Ovary (tissue), 9 donors: ENCODE data around the gene DCP1B. TPM values are rescaled to one million over a fixed set of nuclear protein-coding genes. Genes with fewer than 3 reads are reported as not detected.

ENCODE experiments used
- DNase-seq, 5 donors: peaks; one replicate each; pipeline ENCODE4 v3.0.0-alpha.2; 2019 to 2020
- H3K27ac ChIP-seq, 2 donors: fragments of 200-600 bp; one replicate each; pipeline versions ENCODE4 v1.5.1 to v1.8.0; 2019 to 2022
- H3K27me3 ChIP-seq: fragments of 200-600 bp; one replicate; pipeline ENCODE4 v1.8.0; 2022
- H3K36me3 ChIP-seq: fragments of 200-600 bp; sonication (generic); one replicate; pipeline ENCODE4 v1.5.1; 2019
- H3K4me1 ChIP-seq: one replicate; pipeline ENCODE4 v1.8.1; 2013; ENCODE audit warnings: mild to moderate bottlenecking, moderate library complexity; ENCODE audit not compliant: insufficient read depth
- H3K4me3 ChIP-seq: fragments of 200-600 bp; sonication (generic); one replicate; pipeline ENCODE4 v1.5.1; 2017
- H3K9me3 ChIP-seq, 2 donors: fragments of 200-600 bp in 1 of 2; sonication (generic) in 1 of 2; one replicate each; pipeline versions ENCODE4 v1.5.1 to v1.8.1; 2013 to 2019; ENCODE audit warnings: mild to moderate bottlenecking in 1 of 2, moderate library complexity in 1 of 2
- EP300 ChIP-seq: sonication (generic); formaldehyde crosslinking; IDR thresholded peaks from one replicate; pipeline ENCODE4 v1.6.1; 2017; ENCODE audit warnings: antibody characterized with exemption
- POLR2A ChIP-seq: fragments of 450-650 bp; IDR thresholded peaks from one replicate; pipeline ENCODE4 v1.6.1; 2017; ENCODE audit warnings: antibody characterized with exemption, mild to moderate bottlenecking, moderate library complexity
- WGBS, 3 donors: extraction: QIAGEN DNeasy Blood & Tissue Kit in 1 of 3; methylation state at CpG; one replicate each; pipeline versions ENCODE4 v1.1.5 to v1.1.7; 2013 to 2017; 5-methylcytosine and 5-hydroxymethylcytosine counted together
- intact Hi-C, 4 donors: fragments of 100-400 bp; cut with DNase I; formaldehyde crosslinking; loops; one replicate each; pipeline versions ENCODE4 v1.11.0 to v1.15.1; 2022 to 2023
- polyA plus RNA-seq, 2 donors: library from polyadenylated mRNA; stranded (reverse); fragments of 200-250 nt in 1 of 2; fragments of 350-450 nt in 1 of 2; fragmentation: Illumina TruSeq in 1 of 2; extraction: RNeasy Lipid Tissue Mini Kit (QIAGEN cat#74804) in 1 of 2; gene quantifications; one replicate each; pipeline ENCODE4 v1.2.3, GENCODE V29; 2013 to 2014
- total RNA-seq, 7 donors: library from RNA; depleted of rRNA in 2 of 7; stranded (reverse); fragments of >200 nt in 2 of 7; fragmentation: NEBNext Ultra II Directional in 3 of 7; extraction: Animal tissue kit (Norgen Biotek cat#: 25700) in 3 of 7; gene quantifications; one replicate each; pipeline versions ENCODE4 v1.1.0 to v1.2.4, GENCODE V29; 2016 to 2023
- TF ChIP-seq, protein P1 (sequence below), 3 donors: fragments of 450-650 bp in 2 of 3; fragments of 200-600 bp in 1 of 3; IDR thresholded peaks; one replicate each; pipeline versions ENCODE4 v1.5.1 to v1.8.0; 2016 to 2022; ENCODE audit warnings: antibody characterized with exemption in 3 of 3, mild to moderate bottlenecking in 1 of 3
- donor health status: DM: no; HTN: no; CAD: no; lungs with moderate emphysema.
- donor health status: DM: no; HTN: no; CAD: no.
- donor health status: Bipolar disorder and iron deficiency.
- donor health status: DM: yes; HTN: yes; CAD: no.
- donor health status: DM: no; HTN: no; CAD: no.
- donor health status: DM: yes; HTN: yes; CAD: no.

The DCP1B gene
- total and polyA plus RNA-seq, 9 donors = 13.5 to 22.9 (median 17.2) TPM

DNA sequence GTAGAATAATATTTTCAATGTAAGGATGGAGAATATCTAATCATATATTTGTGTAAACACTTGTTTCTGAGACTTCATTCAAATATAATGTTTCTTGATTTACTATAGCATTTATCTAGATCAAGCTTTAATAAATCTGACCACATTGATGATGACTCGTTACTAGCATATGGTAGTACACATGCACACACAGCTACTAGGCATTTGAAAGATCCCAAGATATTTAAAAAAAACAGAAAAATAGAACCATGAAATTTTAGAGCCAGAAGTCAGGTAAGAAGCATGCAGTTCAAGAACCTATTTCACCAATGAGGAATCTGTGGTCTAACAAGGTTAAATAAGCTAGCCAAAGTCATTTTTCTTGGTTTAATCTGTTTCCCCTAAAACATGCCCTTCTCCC is 32.0 kb downstream of the DCP1B start:
- DNase-seq = no peak
- 83 to 93% (median 91%) methylated on average over 1 of the region's 1 CpG for WGBS, 3 donors
- peaks cover 2% of the 10 kb centered on the region for H3K4me1 ChIP-seq
- no peak overlapping the region for H3K4me3 ChIP-seq
- peak overlapping the region in 1 of 2 donors; percentile 13 for H3K27ac ChIP-seq
- intact Hi-C loops = no loop called here
- H3K27me3 ChIP-seq = no peaks in the 10 kb centered on the region
- no peak for TF ChIP-seq EP300
- TF ChIP-seq, protein P1, sequence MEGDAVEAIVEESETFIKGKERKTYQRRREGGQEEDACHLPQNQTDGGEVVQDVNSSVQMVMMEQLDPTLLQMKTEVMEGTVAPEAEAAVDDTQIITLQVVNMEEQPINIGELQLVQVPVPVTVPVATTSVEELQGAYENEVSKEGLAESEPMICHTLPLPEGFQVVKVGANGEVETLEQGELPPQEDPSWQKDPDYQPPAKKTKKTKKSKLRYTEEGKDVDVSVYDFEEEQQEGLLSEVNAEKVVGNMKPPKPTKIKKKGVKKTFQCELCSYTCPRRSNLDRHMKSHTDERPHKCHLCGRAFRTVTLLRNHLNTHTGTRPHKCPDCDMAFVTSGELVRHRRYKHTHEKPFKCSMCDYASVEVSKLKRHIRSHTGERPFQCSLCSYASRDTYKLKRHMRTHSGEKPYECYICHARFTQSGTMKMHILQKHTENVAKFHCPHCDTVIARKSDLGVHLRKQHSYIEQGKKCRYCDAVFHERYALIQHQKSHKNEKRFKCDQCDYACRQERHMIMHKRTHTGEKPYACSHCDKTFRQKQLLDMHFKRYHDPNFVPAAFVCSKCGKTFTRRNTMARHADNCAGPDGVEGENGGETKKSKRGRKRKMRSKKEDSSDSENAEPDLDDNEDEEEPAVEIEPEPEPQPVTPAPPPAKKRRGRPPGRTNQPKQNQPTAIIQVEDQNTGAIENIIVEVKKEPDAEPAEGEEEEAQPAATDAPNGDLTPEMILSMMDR (IDR thresholded peaks at IDR 0.05) = no peak
- TF ChIP-seq POLR2A = no peak
- H3K9me3 ChIP-seq = no peaks in the 10 kb centered on the region
- no peaks in the 10 kb centered on the region for H3K36me3 ChIP-seq

DNA sequence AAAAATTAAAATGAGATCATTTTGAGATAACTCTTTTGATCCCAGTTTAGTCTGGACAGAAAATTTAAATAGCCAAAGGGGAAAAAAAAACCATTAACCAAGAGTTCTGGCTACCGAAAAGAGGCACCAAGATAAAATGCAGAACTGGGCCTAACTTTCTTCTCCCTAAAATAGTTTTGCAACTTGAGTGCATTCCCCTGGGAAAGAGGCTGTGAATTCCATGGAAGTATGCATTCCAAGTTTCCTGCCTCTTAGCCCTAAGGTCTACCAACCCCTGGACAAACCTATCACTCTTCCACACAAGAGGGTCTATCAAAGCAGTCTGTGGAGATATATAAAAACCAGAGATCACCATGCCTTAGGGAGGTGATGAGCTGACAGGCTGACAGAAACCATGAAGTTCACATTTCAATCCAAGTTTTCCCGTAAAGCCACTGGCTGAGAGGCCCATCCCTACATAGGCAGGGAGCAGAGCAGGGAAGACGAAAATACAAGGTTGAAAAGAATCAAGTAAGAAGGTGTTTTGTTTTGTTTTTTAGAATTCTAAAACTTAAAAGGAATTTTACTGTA is 33.8 kb downstream of the DCP1B start:
- intact Hi-C loops = no loop called here
- H3K4me1 ChIP-seq = peaks cover 2% of the 10 kb centered on the region
- no peak for TF ChIP-seq POLR2A
- TF ChIP-seq EP300 = no peak
- TF ChIP-seq, protein P1 (IDR thresholded peaks at IDR 0.05) = no peak
- H3K36me3 ChIP-seq = no peaks in the 10 kb centered on the region
- no peak overlapping the region for H3K27ac ChIP-seq
- DNase-seq = no peak
- WGBS, 3 donors = 65 to 90% (median 83%) methylated on average over 3 of the region's 3 CpGs
- H3K9me3 ChIP-seq = no peaks in the 10 kb centered on the region
- no peak overlapping the region for H3K4me3 ChIP-seq
- no peaks in the 10 kb centered on the region for H3K27me3 ChIP-seq

DNA sequence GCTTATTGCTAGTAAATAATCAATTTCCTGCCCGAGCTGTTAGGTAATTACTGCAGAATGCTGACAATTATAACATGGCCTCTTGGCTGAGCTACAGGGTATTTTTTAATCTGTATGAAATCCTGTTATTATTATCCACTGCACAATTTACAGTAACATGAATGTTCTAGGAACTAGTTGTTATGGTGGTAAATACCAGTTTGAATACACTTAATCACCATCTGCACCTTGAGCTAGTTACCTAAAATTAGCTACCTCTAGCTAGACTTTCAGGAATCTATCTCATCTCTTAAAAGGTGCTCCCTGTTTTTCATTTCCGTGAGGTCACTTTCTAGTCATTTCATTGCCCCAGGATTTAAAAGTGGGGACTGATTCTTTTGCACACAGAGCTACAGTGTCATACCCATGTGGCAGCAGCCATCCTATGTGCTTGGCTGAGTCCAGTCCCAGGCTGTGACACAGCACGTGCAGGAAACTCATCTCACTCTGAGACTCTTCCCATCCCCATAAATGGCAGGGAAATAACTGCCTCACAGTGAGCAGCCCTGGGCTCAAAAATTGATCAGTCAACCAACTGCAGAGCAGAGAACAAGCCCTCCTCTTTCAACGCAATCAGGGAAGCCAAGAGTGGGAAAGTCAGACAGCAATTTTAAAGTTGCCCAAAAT is 37.6 kb downstream of the DCP1B start:
- H3K27ac ChIP-seq = no peak overlapping the region
- H3K9me3 ChIP-seq = no peaks in the 10 kb centered on the region
- WGBS, 3 donors = 81 to 89% (median 86%) methylated on average over 4 of the region's 4 CpGs
- H3K4me3 ChIP-seq = no peak overlapping the region
- no peak for TF ChIP-seq POLR2A
- TF ChIP-seq, protein P1 (IDR thresholded peaks at IDR 0.05) = no peak
- no peak for TF ChIP-seq EP300
- H3K4me1 ChIP-seq = peaks cover 2% of the 10 kb centered on the region
- no peak for DNase-seq
- H3K27me3 ChIP-seq = no peaks in the 10 kb centered on the region
- intact Hi-C loops = no loop called here
- no peaks in the 10 kb centered on the region for H3K36me3 ChIP-seq

DNA sequence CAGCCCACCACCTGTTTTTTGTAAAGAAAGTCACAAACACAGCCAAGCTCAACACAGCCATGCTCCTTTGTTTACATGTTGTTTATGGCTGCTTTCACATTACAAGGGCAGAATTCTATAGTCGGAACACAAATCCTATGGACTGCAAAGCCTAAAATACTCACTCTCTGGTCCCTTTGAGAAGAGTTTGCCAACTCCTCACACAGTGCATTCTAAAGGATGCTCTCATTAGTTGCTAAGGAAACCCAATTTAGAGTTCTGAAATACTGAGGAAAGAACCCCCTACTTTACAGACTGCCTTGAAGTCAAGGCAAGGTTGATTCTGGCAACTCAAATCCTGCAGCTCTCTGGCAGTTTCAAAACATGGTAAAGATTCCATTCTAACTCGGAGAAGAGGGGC is 38.3 kb downstream of the DCP1B start:
- Histone ChIP-seq H3K9me3 (no peaks in the 10 kb centered on the region), H3K27ac (no peak overlapping the region), H3K4me3 (no peak overlapping the region), H3K36me3 (no peaks in the 10 kb centered on the region), H3K27me3 (no peaks in the 10 kb centered on the region), H3K4me1 (peaks cover 2% of the 10 kb centered on the region)
- no peak for DNase-seq
- TF ChIP-seq POLR2A (no peak), EP300 (no peak)
- TF ChIP-seq, protein P1 (IDR thresholded peaks at IDR 0.05) = no peak
- intact Hi-C loops = no loop called here
- 83 to 89% (median 83%) methylated on average over 2 of the region's 2 CpGs for WGBS, 3 donors
